Measurements from ENCODE around the gene BRWD1.
"Not testable (repeated sequence)": the region's sequence is repeated elsewhere in the genome, so short reads cannot be mapped to it uniquely, and the experiment has no call there.

BRWD1 gene

GRCh38 chr21:39288987-39289386, 24.4 kb downstream of the BRWD1 start:
- DNase-seq (ENCODE audit: low read depth in 2 of 2, low spot score in 1 of 2): no peak

GRCh38 chr21:39282911-39283310, 30.5 kb downstream of the BRWD1 start:
- no peak for DNase-seq (ENCODE audit: low read depth in 2 of 2, low spot score in 1 of 2)

DNA sequence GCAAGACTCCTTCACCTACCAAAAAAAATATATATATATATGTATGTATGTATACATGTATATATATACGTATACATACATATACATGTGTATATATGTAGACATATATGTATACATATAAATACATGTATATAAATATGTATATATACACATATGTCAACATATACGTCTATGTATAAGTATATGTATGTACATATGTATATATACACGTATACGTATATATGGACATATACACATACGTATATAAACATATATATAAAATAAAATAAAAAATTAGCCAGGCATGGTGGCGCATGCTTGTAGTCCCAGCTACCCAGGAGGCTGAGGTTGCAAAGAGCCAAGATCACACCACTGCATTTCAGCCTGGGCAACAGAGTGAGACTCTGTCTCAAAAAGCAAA, 31.6 kb downstream of the BRWD1 start:
- DNase-seq (ENCODE audit: low read depth in 2 of 2, low spot score in 1 of 2): no peak

GRCh38 chr21:39281207-39281606, 32.2 kb downstream of the BRWD1 start:
- DNase-seq (ENCODE audit: low read depth in 2 of 2, low spot score in 1 of 2): no peak

DNA sequence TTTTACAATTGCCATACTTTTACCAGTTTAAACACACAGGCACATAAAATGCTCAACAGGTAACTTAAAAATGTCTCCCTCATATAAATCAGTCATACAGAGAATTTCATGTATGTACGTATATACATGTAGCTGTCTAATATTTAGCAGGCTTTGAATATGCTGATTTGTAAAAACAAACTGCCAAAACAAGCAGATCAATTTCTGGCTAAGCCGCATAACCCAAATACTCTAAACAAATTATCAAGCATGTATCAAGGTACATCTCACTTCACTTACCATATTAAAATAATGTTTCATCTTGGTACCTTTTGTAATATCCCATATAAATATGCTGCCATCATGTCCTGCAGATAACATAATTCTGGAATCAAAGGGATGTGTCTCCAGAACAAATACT, 43.8 kb downstream of the BRWD1 start:
- no peak for DNase-seq (ENCODE audit: low read depth in 2 of 2, low spot score in 1 of 2)

DNA sequence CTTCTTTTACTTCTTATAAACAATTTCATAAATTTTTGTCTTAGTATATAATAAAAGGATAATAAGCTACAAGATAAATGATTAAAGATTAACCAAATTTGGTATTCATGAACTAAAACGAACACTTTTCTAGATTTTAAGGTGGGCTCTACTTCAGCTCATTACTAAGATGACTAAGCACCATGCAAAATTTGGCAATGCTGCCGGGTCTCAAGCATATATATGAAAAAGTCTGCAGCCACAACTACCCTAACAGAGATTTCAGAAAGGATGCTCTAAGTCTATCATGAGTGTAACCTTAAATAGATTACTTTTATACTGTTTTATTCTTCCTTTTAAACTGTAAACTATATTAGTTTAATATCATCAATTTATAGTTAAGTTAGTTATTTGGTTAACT, 47.8 kb downstream of the BRWD1 start:
- no peak for DNase-seq (ENCODE audit: low read depth in 2 of 2, low spot score in 1 of 2)

DNA sequence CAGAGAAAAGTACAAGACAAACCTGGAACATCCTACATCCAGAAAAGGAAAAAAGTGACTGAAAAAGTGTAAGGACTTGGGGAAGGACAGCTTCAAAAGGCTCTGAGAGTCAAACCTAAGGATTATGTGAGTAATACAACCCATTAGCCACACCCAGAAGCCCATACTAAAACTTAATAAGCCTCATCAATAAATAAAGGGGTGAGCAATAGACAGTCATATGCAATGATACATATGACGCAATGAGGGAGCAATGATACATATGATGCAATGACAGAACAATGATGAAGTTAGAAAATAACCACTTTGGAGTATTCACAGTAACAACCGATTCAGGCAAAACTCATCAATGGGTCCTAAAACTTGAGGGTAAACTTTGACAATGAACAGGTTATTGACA, 50.1 kb downstream of the BRWD1 start:
- no peak for DNase-seq (ENCODE audit: low read depth in 2 of 2, low spot score in 1 of 2)

GRCh38 chr21:39258207-39258606, 55.2 kb downstream of the BRWD1 start:
- DNase-seq (ENCODE audit: low read depth in 2 of 2, low spot score in 1 of 2): no peak

DNA sequence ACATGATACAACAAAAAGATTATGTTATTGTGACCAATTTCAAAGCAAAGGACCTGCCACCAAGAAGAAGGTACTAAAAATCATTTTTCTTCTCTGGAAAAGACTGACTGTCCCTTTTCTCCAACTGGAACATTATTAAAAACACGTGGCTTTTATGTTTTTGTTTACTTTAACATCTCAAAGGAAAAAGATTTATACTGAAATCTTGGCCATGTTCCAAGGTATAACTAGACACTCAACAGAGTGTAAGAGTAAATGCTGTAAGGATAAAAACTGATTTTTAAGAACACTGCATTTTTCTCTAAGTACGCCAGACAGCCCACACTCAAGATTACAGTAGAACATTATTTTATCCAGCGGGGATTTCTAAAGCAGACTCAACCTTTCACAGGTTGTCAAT, 62.1 kb downstream of the BRWD1 start:
- DNase-seq (ENCODE audit: low read depth in 2 of 2, low spot score in 1 of 2): no peak

DNA sequence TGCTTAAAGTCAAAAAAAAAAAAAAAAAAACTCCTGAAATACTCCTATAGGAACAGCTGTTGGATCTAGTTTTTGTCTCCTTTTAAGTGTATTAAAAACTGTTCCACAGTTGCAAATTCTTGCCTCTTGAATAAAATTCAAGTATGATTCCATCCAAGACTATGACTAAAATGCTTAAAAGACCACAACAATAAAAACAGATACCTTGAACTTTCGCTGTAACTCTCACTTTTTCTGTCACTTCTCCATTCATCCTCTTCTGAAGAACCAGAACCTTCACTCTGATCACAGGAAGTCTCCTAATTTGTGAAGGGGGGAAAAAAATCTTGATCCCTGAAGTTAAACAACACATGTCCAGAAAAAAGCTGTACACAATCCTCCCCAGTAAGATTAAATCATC, 75.2 kb downstream of the BRWD1 start:
- no peak for DNase-seq (ENCODE audit: low read depth in 2 of 2, low spot score in 1 of 2)

DNA sequence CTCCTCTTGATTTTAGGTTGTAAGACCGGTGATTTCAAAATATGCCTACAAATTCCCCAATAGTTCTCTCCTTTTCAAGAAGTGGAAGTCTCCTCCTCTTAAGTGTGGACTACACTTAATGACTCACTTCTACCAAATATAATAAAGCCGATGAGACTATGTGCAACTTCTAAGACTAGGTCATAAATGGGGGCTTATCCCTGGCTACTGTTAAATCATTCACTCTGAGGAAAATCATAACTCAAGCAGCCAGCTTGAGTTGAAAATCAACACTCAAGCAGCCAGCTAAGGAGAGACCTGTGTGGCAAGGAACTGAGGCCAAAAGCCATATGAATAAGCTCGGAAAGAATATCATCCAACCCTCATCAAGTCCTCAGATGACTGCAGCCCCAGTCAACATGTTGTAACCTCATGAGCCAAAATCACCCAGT, 80.6 kb downstream of the BRWD1 start:
- no peak for DNase-seq (ENCODE audit: low read depth in 2 of 2, low spot score in 1 of 2)

- DNase-seq (ENCODE audit: low read depth in 2 of 2, low spot score in 1 of 2): no peak
These were observed 88.5 kb downstream of the BRWD1 start for GRCh38 chr21:39224930-39225329.

DNA sequence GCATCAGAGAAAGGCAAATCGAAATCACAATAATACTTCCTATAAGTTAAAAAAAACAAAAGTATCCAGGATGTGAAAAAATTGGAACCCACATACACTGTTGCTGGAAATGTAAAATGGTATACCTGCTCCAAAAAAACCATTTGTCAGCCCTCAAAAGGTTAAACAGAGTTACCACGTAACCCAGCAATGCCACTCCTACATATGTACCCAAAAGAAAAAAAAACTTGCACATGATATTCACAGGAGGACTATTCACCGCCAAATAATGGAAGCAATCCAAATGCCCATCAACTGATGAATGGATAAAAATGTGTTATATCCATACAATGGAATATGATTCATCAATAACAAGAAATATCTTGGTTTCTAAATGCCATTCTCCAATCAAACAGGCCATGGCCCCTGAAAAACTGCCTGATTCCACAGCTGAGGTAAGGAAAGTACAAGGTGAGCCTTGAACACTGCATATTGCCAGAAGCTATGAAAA, 91.4 kb downstream of the BRWD1 start:
- no peak for DNase-seq (ENCODE audit: low read depth in 2 of 2, low spot score in 1 of 2)

GRCh38 chr21:39221282-39221996, 92.0 kb downstream of the BRWD1 start:
- no peak for DNase-seq (ENCODE audit: low read depth in 2 of 2, low spot score in 1 of 2)

DNA sequence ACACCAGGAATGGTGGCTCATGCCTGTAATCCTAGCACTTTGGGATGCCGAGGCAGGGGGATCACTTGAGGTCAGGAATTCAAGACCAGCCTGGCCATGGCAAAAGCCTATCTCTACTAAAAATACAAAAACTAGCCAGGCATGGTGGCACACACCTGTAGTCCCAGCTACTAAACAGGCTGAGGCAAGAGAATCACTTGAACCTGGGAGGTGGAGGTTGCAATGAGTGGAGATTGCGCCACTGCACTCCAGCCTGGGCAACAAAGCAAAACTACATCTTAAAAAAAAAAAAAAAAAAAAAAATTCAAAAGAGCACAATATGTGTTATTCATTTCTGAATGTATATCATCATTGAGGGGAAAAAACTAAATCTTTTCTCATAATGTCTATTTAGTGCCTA, 92.6 kb downstream of the BRWD1 start:
- not testable (repeated sequence) for DNase-seq (ENCODE audit: low read depth in 2 of 2, low spot score in 1 of 2)

GRCh38 chr21:39220150-39220549, 93.3 kb downstream of the BRWD1 start:
- no peak for DNase-seq (ENCODE audit: low read depth in 2 of 2, low spot score in 1 of 2)

GRCh38 chr21:39218082-39218409, 95.4 kb downstream of the BRWD1 start:
- no peak for DNase-seq (ENCODE audit: low read depth in 2 of 2, low spot score in 1 of 2)

DNA sequence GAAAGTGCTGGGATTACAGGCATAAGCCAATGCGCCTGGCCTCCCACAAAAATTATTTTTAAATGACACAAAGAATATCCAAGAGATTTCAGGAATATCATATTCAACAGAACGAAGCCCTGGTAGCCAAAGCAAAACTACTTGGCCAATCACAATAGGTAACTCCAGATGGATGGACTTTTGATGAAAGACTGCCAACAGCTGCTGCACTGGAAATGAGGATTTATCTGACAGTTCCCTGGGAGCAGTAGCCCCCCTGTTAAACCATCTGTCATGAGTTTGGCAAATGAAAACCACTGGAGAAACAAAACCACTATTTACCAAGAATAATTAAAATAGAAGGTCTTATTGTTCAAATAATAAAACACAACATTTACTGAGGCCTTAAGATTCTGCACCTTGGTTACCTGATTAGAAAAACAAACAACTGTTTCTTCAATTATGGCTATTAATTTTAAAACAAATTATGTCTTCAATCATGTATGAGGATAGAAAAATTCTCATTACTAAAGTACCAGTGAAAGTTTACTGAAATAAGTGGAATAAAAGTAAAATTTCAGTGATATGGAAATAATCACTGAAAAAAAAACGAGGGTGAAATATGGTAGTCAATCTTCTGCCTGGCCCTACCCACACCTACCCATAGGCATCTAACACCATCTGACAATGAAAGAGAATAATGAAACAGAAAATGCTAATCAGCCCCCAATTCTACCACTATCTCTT, 95.9 kb downstream of the BRWD1 start:
- no peak for DNase-seq (ENCODE audit: low read depth in 2 of 2, low spot score in 1 of 2)

GRCh38 chr21:39216290-39216689, 97.1 kb downstream of the BRWD1 start:
- DNase-seq (ENCODE audit: low read depth in 2 of 2, low spot score in 1 of 2): no peak

- DNase-seq (ENCODE audit: low read depth in 2 of 2, low spot score in 1 of 2): no peak
These were observed 98.4 kb downstream of the BRWD1 start for GRCh38 chr21:39215078-39215477.

- DNase-seq (ENCODE audit: low read depth in 2 of 2, low spot score in 1 of 2): no peak
These were observed 104.1 kb downstream of the BRWD1 start for GRCh38 chr21:39209334-39209688.

DNA sequence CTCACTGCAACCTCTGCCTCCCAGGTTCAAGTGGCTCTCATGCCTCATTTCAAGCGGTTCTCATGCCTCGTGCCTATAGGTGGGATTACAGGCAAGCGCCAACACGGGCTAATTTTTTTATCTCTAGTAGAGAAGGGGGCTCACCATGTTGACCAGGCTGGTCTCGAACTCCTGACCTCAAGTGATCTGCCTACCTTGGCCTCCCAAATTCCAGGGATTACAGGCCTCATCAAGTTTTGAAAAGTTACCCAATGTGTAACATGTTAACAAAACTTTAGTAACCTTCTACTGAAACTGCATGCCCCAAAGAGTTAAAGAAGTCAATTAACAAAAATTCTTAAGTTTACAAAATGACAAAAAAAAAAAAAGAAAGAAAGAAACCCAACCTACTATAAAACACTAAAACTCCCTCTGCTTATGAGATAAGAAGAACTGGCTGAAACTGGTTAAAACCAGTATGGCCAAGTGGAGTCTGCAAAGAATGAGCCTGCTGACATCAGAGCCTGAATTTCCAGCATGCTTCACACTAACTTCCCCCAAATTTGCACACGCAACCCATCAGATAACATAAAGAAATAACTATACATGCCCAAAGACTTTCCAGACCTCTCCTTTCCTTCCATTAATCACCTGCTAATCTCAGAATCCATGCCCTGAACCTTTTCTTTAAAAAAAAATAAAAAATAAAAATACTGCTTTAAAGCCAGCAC, 104.7 kb downstream of the BRWD1 start:
- DNase-seq (ENCODE audit: low read depth in 2 of 2, low spot score in 1 of 2): no peak
